NCI-H146 treated with DMSO at 0.1 percent for 48 hours (cell line): ENCODE measurements around the gene HDC.

Experiments used
- DNase-seq: peaks from one replicate; lab custom pipeline; 2025; ENCODE audit not compliant: unreplicated experiment; lab: John Stamatoyannopoulos, UW

The HDC gene

GRCh38 chr15:50256188-50257041 lies 9.1 kb downstream of the HDC start:
- DNase-seq = no peak

GRCh38 chr15:50252556-50252955 lies 13.0 kb downstream of the HDC start:
- DNase-seq = no peak

- peak; percentile 7 for DNase-seq
Measured at GRCh38 chr15:50251638-50252182, 13.8 kb downstream of the HDC start.

GRCh38 chr15:50250760-50251394 lies 14.6 kb downstream of the HDC start:
- DNase-seq = no peak

GRCh38 chr15:50249704-50250103 lies 15.8 kb downstream of the HDC start:
- DNase-seq = no peak

GRCh38 chr15:50248994-50249582 lies 16.4 kb downstream of the HDC start:
- no peak for DNase-seq

GRCh38 chr15:50247819-50248655 lies 17.5 kb downstream of the HDC start:
- no peak for DNase-seq

- no peak for DNase-seq
Measured at GRCh38 chr15:50246631-50247030, 18.9 kb downstream of the HDC start.

- no peak for DNase-seq
Measured at GRCh38 chr15:50244959-50245624, 20.4 kb downstream of the HDC start.

- no peak for DNase-seq
Measured at GRCh38 chr15:50244153-50244552, 21.4 kb downstream of the HDC start.

- no peak for DNase-seq
Measured at GRCh38 chr15:50241684-50242450, 23.7 kb downstream of the HDC start.

GRCh38 chr15:50238255-50238654 lies 27.3 kb downstream of the HDC start:
- no peak for DNase-seq

- no peak for DNase-seq
Measured at GRCh38 chr15:50236433-50236832, 29.1 kb downstream of the HDC start.

- DNase-seq = no peak
Measured at GRCh38 chr15:50235794-50236193, 29.7 kb downstream of the HDC start.

GRCh38 chr15:50234764-50235163 lies 30.8 kb downstream of the HDC start:
- DNase-seq = no peak

GRCh38 chr15:50233192-50233736 lies 32.3 kb downstream of the HDC start:
- no peak for DNase-seq

GRCh38 chr15:50232791-50233190 lies 32.7 kb downstream of the HDC start:
- DNase-seq = peak; percentile 4

GRCh38 chr15:50231761-50232160 lies 33.8 kb downstream of the HDC start:
- no peak for DNase-seq

GRCh38 chr15:50229336-50229735 lies 36.2 kb downstream of the HDC start:
- no peak for DNase-seq
